Peyer's patch (tissue), 4 donors: ENCODE results near the gene CRKL. TPM values are rescaled to one million over a fixed set of nuclear protein-coding genes. Genes with fewer than 3 reads are reported as not detected.

Experiments used
- DNase-seq, 3 donors: peaks; one replicate each; pipeline ENCODE4 v3.0.0-alpha.2; 2017 to 2019
- H3K27ac ChIP-seq, 4 donors: fragments of 200-600 bp; sonication (generic); one replicate each; pipeline ENCODE4 v1.5.1; 2016 to 2019
- H3K27me3 ChIP-seq, 2 donors: fragments of 200-600 bp; sonication (generic); one replicate each; pipeline ENCODE4 v1.5.1; 2019
- H3K36me3 ChIP-seq, 3 donors: fragments of 200-600 bp; sonication (generic); one replicate each; pipeline ENCODE4 v1.5.1; 2016 to 2019
- H3K4me1 ChIP-seq, 4 donors: fragments of 200-600 bp; sonication (generic); one replicate each; pipeline ENCODE4 v1.5.1; 2016 to 2019
- H3K4me3 ChIP-seq, 4 donors: fragments of 200-600 bp; sonication (generic); 1 replicate in 3 of 4; 2 replicates in 1 of 4; pipeline ENCODE4 v1.5.1; 2016 to 2019; ENCODE audit warnings: mild to moderate bottlenecking in 1 of 4
- H3K9me3 ChIP-seq, 4 donors: fragments of 200-600 bp; sonication (generic); one replicate each; pipeline ENCODE4 v1.5.1; 2016 to 2019; ENCODE audit warnings: mild to moderate bottlenecking in 1 of 4
- CTCF ChIP-seq, 6 experiments: fragments of 450-650 bp in 4 of 6; fragments of 200-600 bp in 2 of 6; sonication (generic) in 1 of 6; IDR thresholded peaks; one replicate each; pipeline ENCODE4 v1.5.1; 2017 to 2019; ENCODE audit warnings: antibody characterized with exemption in 6 of 6, mild to moderate bottlenecking in 3 of 6, moderate library complexity in 1 of 6
- POLR2A ChIP-seq, 2 donors: fragments of 450-650 bp; IDR thresholded peaks; one replicate each; pipeline ENCODE4 v1.5.1; 2017; ENCODE audit warnings: antibody characterized with exemption in 2 of 2, mild to moderate bottlenecking in 2 of 2, moderate library complexity in 2 of 2
- total RNA-seq, 4 donors: library from RNA; depleted of rRNA; stranded (reverse); fragments of >200 nt; gene quantifications; one replicate each; pipeline ENCODE4 v1.1.0, GENCODE V29; 2016

CRKL gene
- total RNA-seq, 4 donors from 2014 or later = 39.6 to 58.8 (median 58.2) TPM

GRCh38 chr22:20985720-20986119, 68.5 kb downstream of the CRKL start:
- no peak overlapping the region for H3K27ac ChIP-seq
- no peak for DNase-seq
- TF ChIP-seq CTCF (IDR thresholded peaks at IDR 0.05) (no peak), POLR2A (IDR thresholded peaks at IDR 0.05) (no peak)
- no peak overlapping the region for H3K4me3 ChIP-seq
- H3K36me3 ChIP-seq = peaks cover 0 to 39% (median 0%) of the 10 kb centered on the region in 3 donors
- peaks cover 0 to 18% (median 16%) of the 10 kb centered on the region in 4 donors for H3K4me1 ChIP-seq
- H3K9me3 ChIP-seq = no peaks in the 10 kb centered on the region
- H3K27me3 ChIP-seq = no peaks in the 10 kb centered on the region

DNA sequence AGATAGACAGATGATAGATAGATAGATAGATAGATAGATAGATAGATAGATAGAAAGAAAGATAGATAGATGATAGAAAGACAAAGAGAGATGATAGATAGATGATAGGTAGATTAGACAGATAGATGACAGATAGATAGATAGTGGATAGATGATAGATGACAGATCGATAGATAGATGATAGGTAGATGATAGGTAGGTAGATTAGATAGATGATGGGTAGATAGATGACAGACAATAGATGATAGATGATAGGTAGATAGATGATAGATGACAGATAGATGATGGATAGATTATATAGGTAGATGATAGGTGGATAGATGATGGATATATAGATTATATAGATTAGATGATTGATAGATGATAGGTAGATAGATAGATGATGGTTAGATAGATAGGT, 69.2 kb downstream of the CRKL start:
- Histone ChIP-seq H3K27ac (no peak overlapping the region), H3K36me3 (peaks cover 0 to 45% (median 0%) of the 10 kb centered on the region in 3 donors), H3K9me3 (no peaks in the 10 kb centered on the region), H3K4me1 (peaks cover 0 to 13% (median 10%) of the 10 kb centered on the region in 4 donors), H3K4me3 (no peak overlapping the region), H3K27me3 (no peaks in the 10 kb centered on the region)
- no peak for TF ChIP-seq POLR2A (IDR thresholded peaks at IDR 0.05)
- no peak for DNase-seq

DNA sequence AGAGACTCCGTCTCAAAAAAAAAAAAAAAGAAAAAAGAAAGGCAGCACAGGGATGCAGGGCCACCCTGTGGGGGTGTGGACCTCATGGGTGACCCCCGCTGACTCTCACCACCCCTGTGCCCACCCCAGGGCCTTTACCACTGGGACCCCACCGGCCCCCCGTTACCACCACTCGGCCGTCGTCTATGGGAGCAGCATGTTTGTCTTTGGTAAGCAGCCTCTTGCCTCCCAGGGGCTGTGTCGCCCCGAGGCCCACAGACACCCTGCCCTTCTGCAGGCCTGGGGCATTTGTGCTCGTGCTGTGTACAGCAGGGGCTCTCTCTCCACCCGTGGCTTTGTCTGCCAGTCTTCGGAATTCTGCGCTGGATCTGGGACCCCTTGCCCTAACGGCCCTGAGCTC, 70.2 kb downstream of the CRKL start:
- TF ChIP-seq POLR2A (IDR thresholded peaks at IDR 0.05) = no peak
- TF ChIP-seq CTCF (IDR thresholded peaks at IDR 0.05) = no peak
- no peak for DNase-seq
- no peak overlapping the region for H3K4me3 ChIP-seq
- H3K36me3 ChIP-seq = peaks cover 0 to 55% (median 0%) of the 10 kb centered on the region in 3 donors
- H3K9me3 ChIP-seq = no peaks in the 10 kb centered on the region
- no peaks in the 10 kb centered on the region for H3K27me3 ChIP-seq
- no peak overlapping the region for H3K27ac ChIP-seq
- H3K4me1 ChIP-seq = peaks cover 0 to 12% (median 7%) of the 10 kb centered on the region in 4 donors

DNA sequence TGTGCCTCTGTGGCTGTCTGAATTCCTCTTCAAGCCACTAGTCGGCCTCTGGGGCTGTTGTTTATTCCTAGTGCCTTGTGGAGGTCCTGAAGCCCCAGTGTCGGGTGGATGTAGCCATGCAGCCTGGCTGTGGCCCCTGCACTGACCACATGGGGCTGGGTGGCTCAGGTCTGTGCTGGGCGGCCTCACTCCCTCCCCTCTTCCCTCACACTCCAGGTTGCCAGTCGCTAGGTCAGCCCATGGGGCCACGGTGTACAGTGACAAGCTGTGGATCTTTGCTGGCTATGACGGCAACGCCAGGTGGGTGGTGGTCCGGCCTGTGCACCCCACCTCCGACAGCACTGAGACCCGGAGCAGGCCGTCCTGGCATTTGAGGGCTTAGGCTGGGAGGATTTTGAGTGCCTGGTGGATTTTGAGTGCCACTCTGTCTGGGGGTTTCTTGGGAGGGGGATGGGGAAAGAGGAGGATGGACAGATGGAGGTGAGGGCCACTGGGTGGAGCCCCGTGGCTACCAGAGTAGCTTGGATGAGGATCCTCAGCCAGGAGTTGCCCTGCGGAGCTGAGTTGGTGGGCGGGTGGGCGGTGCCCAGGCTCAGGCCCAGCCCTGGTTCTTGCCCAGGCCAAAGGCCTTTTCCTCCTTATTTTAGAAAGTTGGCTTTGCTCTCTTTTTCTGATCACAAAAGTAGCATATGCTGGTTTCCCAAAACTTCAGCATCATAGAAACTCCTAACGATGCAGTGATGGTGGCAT, 71.5 kb downstream of the CRKL start:
- peaks cover 0 to 69% (median 0%) of the 10 kb centered on the region in 3 donors for H3K36me3 ChIP-seq
- H3K4me1 ChIP-seq = peaks cover 0 to 1% (median 0%) of the 10 kb centered on the region in 4 donors
- no peaks in the 10 kb centered on the region for H3K27me3 ChIP-seq
- H3K4me3 ChIP-seq = no peak overlapping the region
- TF ChIP-seq POLR2A (IDR thresholded peaks at IDR 0.05) = no peak
- no peak for TF ChIP-seq CTCF (IDR thresholded peaks at IDR 0.05)
- H3K27ac ChIP-seq = no peak overlapping the region
- no peaks in the 10 kb centered on the region for H3K9me3 ChIP-seq
- no peak for DNase-seq

GRCh38 chr22:20989323-20990138, 72.3 kb downstream of the CRKL start:
- H3K27ac ChIP-seq = no peak overlapping the region
- TF ChIP-seq CTCF (IDR thresholded peaks at IDR 0.05) (no peak), POLR2A (IDR thresholded peaks at IDR 0.05) (no peak)

More at GRCh38 chr22:20989323-20990138, 72.3 kb downstream of the CRKL start:
- no peak for DNase-seq
- Histone ChIP-seq H3K27me3 (no peaks in the 10 kb centered on the region), H3K4me3 (no peak overlapping the region), H3K9me3 (no peaks in the 10 kb centered on the region), H3K4me1 (no peaks in the 10 kb centered on the region), H3K36me3 (peaks cover 0 to 77% (median 0%) of the 10 kb centered on the region in 3 donors)
